Endothelial cell (in vitro differentiated cells): ENCODE measurements around the gene TDRD7. TPM values are rescaled to one million over a fixed set of nuclear protein-coding genes. Genes with fewer than 3 reads are reported as not detected.

Experiments
- DNase-seq: peaks from one replicate; pipeline ENCODE4 v3.0.0; 2021; ENCODE audit warnings: low spot score
- H3K27ac Mint-ChIP-seq: one replicate; pipeline ENCODE4 v1.8.0; 2021; ENCODE audit warnings: mixed read lengths, inconsistent platforms; ENCODE audit not compliant: unreplicated experiment
- H3K27me3 Mint-ChIP-seq: one replicate; pipeline ENCODE4 v1.8.0; 2021; ENCODE audit warnings: mild to moderate bottlenecking, moderate library complexity, mixed read lengths, inconsistent platforms; ENCODE audit not compliant: unreplicated experiment
- H3K36me3 Mint-ChIP-seq: one replicate; pipeline ENCODE4 v1.8.0; 2021; ENCODE audit warnings: mild to moderate bottlenecking, low read depth, mixed read lengths, inconsistent platforms; ENCODE audit not compliant: unreplicated experiment
- H3K4me1 Mint-ChIP-seq: one replicate; pipeline ENCODE4 v1.8.0; 2021; ENCODE audit warnings: mild to moderate bottlenecking, mixed read lengths, inconsistent platforms; ENCODE audit not compliant: unreplicated experiment
- H3K4me3 Mint-ChIP-seq: one replicate; pipeline ENCODE4 v1.8.0; 2021; ENCODE audit warnings: mild to moderate bottlenecking, mixed read lengths, inconsistent platforms; ENCODE audit not compliant: unreplicated experiment
- H3K9me3 Mint-ChIP-seq: one replicate; pipeline ENCODE4 v1.8.0; 2021; ENCODE audit warnings: mixed read lengths, inconsistent platforms; ENCODE audit not compliant: unreplicated experiment
- total RNA-seq: library from RNA; stranded (reverse); fragmentation: NEBNext Ultra II Directional; extraction: Animal tissue kit (Norgen Biotek cat#: 25700); gene quantifications from one replicate; pipeline ENCODE4 v1.2.1, GENCODE V29; 2021; ENCODE audit not compliant: unreplicated experiment
- TF ChIP-seq, protein P1 (sequence below): fragments of 200-600 bp; sonication (generic); IDR thresholded peaks from one replicate; pipeline ENCODE4 v1.5.0; 2021; ENCODE audit warnings: antibody characterized with exemption; ENCODE audit not compliant: unreplicated experiment

The TDRD7 gene
- total RNA-seq, 1 donor from 2014 or later = 17.5 TPM

DNA sequence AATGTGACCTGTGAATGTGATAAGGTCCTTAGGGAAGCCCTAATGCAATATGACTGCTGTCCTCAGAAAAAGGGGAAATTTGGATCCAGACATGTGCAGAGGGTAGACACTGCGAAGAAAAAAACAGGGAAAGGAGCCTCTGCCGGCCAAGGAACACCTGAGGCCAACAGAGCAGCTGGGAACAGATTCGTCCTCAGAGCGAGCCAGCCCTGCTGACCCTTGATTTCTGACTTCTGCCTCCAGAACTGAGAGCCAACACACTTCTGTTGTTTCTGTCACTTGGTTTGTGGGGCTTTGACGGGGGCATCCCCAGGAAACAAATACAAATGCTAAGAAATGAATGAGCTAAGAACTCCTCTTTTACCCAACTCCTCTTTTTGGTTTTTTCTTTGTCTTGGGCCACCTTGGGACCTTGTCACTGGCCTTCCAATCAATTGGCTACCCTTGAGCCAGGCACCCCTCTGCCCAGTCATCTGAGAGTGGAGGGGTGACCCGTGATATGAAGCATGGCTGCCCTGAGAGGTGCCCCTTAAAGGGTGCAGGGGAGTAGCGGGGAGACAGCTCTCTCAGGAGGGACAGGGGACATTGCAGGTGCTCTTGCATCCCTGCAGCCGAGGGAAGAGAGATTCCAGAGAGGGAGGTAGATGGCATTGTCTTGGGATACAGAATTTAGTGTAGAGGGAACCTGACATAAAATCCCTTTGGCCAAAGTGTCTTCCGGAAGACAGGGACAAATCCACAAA, 106.4 kb downstream of the TDRD7 start:
- Mint-ChIP-seq H3K4me1 (no peaks in the 10 kb centered on the region), H3K9me3 (no peaks in the 10 kb centered on the region), H3K27me3 (peaks cover 8% of the 10 kb centered on the region), H3K27ac (no peak overlapping the region), H3K36me3 (no peaks in the 10 kb centered on the region), H3K4me3 (no peak overlapping the region)
- TF ChIP-seq, protein P1, sequence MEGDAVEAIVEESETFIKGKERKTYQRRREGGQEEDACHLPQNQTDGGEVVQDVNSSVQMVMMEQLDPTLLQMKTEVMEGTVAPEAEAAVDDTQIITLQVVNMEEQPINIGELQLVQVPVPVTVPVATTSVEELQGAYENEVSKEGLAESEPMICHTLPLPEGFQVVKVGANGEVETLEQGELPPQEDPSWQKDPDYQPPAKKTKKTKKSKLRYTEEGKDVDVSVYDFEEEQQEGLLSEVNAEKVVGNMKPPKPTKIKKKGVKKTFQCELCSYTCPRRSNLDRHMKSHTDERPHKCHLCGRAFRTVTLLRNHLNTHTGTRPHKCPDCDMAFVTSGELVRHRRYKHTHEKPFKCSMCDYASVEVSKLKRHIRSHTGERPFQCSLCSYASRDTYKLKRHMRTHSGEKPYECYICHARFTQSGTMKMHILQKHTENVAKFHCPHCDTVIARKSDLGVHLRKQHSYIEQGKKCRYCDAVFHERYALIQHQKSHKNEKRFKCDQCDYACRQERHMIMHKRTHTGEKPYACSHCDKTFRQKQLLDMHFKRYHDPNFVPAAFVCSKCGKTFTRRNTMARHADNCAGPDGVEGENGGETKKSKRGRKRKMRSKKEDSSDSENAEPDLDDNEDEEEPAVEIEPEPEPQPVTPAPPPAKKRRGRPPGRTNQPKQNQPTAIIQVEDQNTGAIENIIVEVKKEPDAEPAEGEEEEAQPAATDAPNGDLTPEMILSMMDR = no peak
- DNase-seq = no peak

DNA sequence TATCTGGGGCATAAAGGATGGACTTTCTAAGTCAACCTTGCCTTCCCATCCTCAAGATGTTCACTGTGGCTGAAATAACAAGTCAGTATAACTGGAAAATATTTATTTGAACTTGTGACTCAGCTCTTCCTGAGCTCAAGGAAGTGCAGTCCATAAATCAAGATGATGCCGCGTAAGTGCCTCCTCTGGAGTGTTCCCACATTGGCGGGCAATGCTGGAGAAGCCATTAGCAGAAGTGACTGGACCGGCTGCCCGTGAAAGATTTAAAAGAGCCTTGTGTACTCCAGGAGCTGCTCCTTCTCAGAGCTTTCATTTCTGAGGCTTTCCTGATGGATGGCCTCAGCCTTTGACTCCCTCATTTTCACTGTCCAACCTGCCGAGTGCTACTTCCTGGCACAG, 107.0 kb downstream of the TDRD7 start:
- Mint-ChIP-seq H3K27ac (no peak overlapping the region), H3K4me1 (no peaks in the 10 kb centered on the region), H3K27me3 (peaks cover 8% of the 10 kb centered on the region), H3K4me3 (no peak overlapping the region), H3K36me3 (no peaks in the 10 kb centered on the region), H3K9me3 (no peaks in the 10 kb centered on the region)
- TF ChIP-seq, protein P1 = no peak
- DNase-seq = no peak

DNA sequence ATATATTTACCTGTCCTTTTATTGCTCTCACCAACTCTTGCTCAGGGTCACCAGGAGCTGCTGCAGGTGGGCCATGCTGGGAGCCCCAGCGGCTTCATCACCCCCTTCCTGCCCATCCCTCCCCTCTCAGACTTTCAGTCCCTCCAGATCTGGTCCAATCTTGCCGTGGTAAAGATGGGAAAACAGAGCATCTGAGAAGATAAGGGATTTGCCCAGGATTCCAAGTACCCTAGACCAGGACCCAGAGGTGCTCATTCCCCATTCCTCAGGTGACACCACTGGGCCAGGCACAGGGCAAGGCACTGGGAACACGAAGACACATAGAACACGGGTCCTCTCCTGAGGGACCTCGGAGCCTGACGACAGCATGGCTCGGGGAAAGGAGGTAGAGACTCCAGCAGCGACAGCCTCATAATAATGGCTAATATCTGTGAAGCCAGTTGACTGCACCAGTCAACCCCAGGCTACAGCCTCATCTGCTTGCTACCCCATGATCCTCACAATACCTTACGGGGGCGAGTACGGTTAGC, 107.6 kb downstream of the TDRD7 start:
- TF ChIP-seq, protein P1 = no peak
- Mint-ChIP-seq H3K36me3 (no peaks in the 10 kb centered on the region), H3K9me3 (no peaks in the 10 kb centered on the region), H3K4me1 (no peaks in the 10 kb centered on the region), H3K27ac (no peak overlapping the region), H3K27me3 (peaks cover 8% of the 10 kb centered on the region), H3K4me3 (no peak overlapping the region)
- no peak for DNase-seq

DNA sequence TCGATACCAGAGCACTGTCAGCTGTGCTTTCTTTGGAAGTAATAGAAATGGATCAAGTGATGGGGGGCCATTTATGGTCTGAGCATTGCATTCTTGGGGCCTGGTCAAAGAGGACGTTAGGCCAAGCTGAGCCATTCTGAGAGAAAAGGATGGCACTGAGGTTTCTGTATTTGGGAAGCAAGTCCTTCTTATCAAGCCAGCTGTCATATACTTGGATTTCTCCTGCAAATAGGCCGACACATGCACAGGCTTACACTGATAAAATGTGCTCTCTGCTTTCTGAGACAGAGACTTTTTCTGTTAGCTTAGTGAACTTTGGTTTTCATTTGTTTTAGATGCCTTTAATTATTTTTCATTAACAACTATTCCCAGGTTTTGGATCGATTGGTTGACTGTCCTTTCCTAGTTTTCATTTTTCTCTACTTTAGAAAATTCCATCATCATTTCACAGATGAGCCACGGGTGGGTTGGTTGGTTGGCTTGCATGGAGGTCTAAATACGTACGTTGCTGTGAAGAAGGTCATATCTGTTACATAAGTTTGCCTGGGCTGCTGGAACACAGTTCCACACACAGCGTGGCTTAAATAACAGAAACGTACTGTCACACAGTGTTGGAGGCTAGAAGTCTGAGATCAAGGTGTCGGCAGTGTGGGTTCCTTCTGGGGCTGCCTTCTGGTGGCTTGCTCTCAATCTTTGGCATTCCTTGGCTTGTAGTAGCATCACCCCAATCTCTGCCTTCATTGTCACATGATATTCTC, 109.9 kb downstream of the TDRD7 start:
- TF ChIP-seq, protein P1 = no peak
- no peak for DNase-seq
- Mint-ChIP-seq H3K4me1 (no peaks in the 10 kb centered on the region), H3K9me3 (no peaks in the 10 kb centered on the region), H3K36me3 (no peaks in the 10 kb centered on the region), H3K27ac (no peak overlapping the region), H3K27me3 (peaks cover 4% of the 10 kb centered on the region), H3K4me3 (no peak overlapping the region)

DNA sequence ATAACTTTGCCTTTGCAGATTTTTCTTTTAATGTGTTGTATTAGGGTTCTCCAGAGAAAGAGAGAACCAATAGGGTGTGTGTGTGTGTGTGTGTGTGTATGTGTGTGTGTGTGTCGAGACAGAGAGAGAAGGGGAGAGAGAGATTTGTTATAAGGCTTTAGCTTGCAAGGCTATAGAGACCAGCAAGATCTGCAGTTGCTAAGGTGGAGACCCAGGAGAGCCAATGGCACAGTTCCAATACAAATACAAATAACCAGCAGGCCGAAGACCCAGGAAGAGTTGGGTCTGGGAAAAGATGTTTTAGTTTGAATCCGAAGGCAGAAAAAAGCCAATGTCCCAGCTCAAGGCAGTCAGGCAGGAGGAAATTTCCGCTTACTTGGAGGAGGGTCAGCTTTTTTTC, 112.5 kb downstream of the TDRD7 start:
- no peaks in the 10 kb centered on the region for H3K9me3 Mint-ChIP-seq
- H3K27me3 Mint-ChIP-seq = peaks cover 3% of the 10 kb centered on the region
- H3K27ac Mint-ChIP-seq = no peak overlapping the region
- H3K4me3 Mint-ChIP-seq = no peak overlapping the region
- no peak for DNase-seq
- no peaks in the 10 kb centered on the region for H3K4me1 Mint-ChIP-seq
- TF ChIP-seq, protein P1 = no peak
- no peaks in the 10 kb centered on the region for H3K36me3 Mint-ChIP-seq
